NCI-H187 treated with DMSO at 0.1 percent for 48 hours (cell line): ENCODE results near the gene POLR1D.

ENCODE experiments used
- DNase-seq: peaks from one replicate; lab custom pipeline; 2025; lab: John Stamatoyannopoulos, UW

Gene POLR1D, protein sequence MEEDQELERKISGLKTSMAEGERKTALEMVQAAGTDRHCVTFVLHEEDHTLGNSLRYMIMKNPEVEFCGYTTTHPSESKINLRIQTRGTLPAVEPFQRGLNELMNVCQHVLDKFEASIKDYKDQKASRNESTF

GRCh38 chr13:27621366-27622101 lies at the start of gene POLR1D:
Gene POLR1D, plus strand, starts transcription at chr13:27621892. Its CDS starts 92 bp downstream, at chr13:27621984.
- no peak for DNase-seq

DNA sequence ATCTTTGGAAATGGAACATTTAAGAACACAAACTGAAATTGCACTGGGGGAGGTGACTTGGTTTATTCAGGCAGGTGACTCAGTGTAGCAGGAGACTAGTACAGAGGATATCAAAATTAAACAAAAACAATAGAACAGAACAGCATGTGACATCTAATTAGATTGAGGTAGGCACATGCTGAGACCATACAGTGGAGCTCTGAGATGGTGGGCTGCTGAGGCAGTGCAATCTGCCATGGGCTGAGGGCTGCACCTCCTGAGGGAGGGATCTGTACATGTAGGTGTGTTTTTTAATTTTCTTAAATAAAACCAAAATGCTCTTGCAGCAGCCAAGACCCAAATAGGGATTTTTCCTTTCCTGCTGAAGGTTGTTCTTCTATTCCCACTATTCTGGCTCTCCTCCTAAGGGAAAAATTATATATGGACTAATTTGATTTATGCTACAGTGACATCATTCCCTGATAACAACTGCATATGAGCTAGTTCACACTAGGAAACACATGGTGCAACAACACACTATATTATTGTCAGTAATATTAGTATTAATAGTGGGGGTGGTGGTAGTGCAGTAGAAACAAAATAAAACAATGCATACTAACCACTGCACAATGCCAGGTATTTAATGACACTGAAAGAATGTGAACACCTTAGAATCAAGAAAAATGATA lies 49.3 kb upstream of the POLR1D start:
- no peak for DNase-seq

DNA sequence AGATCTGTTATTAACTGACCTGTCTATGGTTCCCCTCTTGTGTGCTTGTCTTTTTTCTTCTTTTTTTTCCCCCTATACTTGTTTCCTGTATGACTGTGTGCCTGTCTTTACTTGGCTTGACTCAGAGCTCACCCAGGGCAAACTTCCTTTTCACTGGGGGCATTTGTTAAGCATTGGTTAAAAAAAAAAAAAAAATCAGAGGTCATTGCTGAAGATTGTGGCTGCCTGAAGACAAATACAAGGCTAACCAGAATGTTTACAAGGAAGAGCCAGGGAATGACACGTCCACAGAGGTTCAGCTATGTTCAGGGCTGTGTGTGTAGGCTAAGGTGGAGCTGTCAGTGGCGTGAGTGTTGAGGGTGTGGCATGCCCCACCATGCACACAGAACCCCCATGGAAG lies 48.4 kb upstream of the POLR1D start:
- DNase-seq = no peak

DNA sequence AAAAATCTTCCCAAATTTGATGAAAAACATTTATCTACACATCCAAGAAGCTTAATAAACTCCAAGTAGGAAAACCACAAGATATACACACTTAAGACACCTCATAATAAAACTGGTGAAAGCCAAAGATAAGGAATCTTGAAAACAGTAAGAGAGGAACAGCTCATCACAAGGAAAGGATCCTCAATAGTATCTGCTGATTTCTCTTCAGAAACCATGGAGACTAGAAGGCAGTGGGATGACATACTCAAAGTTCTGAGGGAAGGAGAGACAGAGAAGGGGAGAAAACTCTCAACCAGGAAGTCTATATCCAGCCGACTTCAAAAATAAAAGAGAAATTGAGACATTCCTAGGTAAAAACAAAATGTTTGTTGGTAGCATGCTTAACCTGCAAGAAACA lies 47.0 kb upstream of the POLR1D start:
- DNase-seq = no peak

DNA sequence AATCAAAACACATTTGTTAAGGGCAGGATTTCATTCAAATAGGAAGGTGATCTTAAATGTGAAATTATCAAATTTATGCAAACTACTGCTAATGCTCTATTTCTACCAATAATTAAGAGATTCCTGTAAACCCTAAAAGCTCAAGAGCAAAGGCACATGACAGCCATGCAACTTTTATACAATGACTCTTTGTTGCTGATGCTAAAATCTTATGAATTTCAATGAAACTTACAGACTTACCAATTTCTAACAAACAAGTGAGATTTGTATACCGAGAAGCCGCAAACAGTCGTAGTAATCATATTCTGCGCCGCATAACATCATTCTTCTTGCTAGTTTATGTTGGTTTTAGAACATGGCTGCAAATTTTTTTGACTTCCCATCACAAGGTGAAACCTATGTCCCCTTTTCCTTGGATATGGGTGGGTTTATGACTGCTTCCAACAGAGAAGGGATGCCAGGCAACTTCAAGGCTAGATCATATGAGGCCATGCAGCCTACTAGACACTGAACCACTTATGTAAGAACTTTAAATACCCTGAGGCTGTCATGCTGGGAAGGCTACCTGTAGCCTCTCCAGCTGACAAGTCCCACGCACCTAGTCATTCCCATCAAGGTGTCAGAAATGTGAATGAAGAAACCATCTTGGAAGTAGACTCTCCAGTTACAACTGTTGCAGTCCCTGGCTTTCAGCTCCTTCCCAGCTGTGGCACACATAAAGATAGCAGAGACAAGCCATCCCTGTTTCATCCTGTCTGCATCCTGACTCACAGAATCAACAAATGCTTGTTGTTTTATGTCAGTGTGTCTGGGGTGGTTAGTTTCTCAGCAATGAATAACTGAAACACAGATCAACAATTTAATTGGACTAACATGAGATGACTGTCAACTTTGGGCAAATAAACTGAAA lies 43.3 kb upstream of the POLR1D start:
- DNase-seq = no peak

DNA sequence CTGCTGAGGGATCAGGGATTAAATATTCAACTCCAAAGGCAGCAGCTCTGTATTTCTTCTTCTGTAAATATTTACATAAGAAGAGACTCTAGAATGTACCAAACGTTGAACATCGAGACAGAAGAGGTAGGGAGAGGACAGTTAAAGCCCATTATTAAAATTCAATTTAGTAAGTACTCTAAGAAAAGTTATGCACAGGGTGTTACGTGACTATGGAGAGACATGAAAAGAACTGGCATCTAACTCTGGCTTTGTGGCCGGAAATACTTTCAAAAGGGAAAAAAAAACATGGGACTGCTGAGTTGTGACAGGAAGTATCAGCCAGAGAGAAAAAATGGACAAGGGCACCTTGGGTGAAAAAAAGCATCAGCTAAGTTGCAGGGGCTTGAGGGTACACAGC lies 38.0 kb upstream of the POLR1D start:
- no peak for DNase-seq

DNA sequence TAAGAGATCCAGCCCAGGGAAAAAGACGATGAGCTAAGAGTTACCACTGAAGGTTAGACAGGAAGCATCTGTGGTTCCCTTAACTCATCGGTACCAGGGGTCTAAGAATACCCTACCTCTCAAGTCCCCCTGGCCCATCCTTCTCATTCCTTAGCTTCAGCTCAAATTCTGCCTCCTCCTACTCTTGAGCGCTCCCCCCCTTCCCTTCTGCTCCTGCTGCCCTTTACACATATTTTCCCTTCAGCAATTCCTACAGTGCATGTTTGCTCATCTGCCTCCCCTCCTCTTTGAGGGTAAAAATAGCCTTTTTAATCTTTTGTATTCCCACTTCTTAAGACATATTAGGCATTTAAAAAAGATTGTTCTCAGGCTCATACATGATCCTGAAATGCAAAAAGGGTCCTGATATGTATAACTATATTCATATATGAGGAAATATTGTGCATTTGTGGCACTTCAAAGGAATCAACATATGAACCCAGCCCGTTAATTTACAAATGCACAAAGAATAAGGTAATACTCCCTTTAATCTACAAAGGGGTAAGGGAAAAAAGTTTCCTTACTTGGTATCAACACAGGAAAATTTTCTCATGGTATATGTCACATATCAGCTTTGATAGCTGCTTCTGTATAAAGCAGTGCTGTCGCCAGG lies 34.5 kb upstream of the POLR1D start:
- DNase-seq = no peak

DNA sequence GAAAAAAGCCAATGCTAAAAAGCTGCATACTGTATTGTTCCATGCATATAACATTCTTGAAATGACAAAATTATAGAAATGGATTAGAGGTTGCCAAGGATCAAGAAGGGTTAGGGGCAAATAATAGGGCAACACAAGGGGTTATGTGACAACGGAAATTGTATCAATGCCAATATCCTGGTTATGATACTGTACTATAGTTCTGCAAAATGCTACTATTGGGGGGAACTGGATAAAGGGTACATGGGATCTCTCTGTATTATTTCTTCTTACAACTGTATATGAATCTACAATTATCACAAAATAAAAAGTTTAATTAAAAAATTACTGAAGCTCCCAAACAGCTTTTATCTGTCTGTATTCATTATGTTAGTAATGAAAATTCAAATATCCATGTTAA lies 33.3 kb upstream of the POLR1D start:
- no peak for DNase-seq

GRCh38 chr13:27592865-27593264 lies 28.8 kb upstream of the POLR1D start:
- no peak for DNase-seq

GRCh38 chr13:27593267-27593666 lies 28.4 kb upstream of the POLR1D start:
- DNase-seq = no peak

DNA sequence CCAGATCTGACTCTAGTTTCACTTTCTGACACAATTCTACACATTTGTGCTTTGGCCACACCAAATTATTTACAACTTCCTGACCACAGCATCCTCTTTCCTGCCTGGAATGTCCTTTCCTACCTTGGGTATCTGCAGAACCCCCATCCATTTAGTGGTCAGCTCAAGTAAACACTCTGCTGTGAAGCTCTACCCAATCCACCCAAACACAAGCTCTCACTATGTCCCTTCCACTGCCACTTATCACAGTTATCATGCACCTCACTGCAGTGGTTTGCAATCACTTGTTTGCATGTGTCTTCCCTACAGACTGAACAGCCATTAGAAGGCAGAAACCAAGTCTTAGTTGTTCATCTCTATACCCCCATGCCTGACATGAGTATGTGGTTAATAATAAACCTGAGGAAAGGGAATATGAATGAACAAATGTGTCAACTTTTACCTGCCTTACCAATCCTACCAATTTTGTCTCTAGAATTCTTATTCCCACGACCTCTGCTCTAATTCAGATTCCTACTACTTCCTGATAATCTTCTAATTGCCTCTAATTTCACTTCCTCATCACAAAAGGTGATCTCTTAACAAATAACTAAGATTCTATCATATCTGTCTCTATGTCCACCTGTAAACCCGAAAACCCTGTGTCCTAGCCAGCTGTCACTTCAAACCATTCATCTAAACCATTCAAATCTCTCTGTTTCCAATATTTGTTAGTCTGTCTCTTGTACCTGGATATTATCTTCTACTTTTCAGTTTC lies 26.5 kb upstream of the POLR1D start:
- DNase-seq = no peak

GRCh38 chr13:27599096-27599495 lies 22.6 kb upstream of the POLR1D start:
- DNase-seq = no peak

GRCh38 chr13:27599845-27600553 lies 21.7 kb upstream of the POLR1D start:
- DNase-seq = no peak

DNA sequence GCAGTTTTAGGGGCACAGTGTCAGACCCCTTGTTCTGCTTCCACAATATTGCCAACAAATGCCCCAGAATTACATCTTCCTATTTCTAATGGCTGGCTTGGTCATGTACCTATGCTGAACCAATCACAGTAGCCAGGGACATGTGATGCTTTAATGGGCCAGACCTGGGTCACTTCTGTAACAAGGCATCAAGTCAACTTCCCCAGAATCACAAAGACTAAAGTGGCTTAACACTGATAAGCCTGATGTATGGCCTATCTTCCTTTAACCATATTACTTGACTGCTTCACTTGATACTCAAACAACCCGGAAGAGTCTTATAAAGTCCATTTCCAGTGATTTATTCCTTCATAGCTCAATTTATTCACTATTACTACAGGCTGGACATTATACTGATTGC lies 21.0 kb upstream of the POLR1D start:
- no peak for DNase-seq

DNA sequence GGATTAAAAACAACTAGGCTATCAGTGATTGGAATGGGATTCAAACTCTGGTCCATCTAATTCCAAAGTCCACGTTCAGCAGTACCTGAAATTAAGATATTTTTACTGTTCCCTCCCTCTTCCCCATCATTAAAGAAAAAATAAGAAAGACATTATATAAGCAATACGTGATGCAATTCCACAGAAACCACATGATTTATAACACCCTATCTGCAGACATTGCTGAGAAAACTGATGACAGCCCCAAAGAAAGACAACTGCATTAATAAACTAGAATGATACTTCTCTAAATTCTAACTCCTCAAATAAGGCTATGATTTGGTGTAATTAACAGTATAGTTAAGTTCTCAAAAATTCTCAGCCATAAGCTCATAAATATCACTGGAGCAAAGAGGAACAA lies 20.5 kb upstream of the POLR1D start:
- DNase-seq = no peak

DNA sequence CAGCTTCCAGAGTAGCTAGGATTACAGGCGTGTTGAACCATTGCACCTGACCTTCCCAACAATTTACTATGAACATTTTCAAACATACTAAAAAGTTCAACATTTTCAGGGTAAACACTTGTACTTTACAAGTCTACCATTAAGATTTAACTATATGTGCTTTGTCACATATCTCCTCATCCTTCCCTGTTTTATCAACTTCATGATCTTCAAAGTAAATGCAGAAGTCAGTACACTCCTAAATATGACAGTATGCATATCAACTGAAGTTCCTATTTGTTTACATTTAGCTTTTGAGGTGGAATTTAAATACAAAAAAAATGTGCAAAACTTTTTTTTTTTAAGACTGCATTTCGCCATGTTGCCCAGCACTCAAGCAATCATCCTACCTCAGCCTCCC lies 19.9 kb upstream of the POLR1D start:
- no peak for DNase-seq

GRCh38 chr13:27605099-27605498 lies 16.6 kb upstream of the POLR1D start:
- DNase-seq = no peak

GRCh38 chr13:27605610-27606200 lies 16.0 kb upstream of the POLR1D start:
- no peak for DNase-seq

DNA sequence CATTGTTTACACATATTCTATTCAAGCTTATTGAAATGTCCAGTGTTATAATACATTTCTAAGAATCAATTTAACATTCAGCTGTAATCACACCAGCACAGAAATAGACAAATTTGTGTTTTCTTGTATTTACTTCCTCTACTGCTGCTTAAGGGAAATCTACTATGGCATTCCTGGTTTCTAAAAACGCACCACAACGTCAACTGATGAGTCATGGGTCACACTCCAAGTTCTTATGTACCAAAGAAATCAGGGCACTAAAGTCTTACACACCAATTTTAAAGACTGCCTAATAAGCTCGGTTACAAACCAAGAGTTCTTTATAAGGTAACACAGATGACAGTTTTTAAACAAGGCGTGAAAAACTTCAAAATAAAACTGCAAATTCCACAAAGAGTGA lies 14.6 kb upstream of the POLR1D start:
- no peak for DNase-seq

DNA sequence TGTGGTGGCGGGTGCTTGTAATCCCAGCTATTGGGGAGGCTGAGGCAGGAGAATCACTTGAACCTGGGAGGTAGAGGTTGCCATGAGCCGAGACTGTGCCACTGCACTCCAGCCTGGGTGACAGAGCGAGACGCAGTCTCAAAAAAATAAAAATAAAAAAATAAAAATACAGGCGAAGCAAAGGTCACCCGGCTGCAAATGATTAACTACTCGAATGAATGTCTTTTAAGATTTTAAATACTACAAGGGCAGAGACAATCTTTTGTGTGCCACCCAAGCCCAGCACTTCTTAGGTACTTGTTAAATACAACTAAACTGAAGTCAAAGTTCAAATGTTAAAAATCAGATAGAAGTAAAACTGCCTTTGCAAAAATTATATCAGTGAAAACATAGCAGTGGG lies 8.1 kb upstream of the POLR1D start:
- DNase-seq = no peak
